NCI-H524 (cell line): ENCODE data around the gene FREM3.
"Not testable (repeated sequence)": the region's sequence is repeated elsewhere in the genome, so short reads cannot be mapped to it uniquely, and the experiment has no call there.

Source experiments
- DNase-seq, 2 experiments: peaks; one replicate each; lab custom pipeline; 2025; lab: John Stamatoyannopoulos, UW

Gene FREM3

DNA sequence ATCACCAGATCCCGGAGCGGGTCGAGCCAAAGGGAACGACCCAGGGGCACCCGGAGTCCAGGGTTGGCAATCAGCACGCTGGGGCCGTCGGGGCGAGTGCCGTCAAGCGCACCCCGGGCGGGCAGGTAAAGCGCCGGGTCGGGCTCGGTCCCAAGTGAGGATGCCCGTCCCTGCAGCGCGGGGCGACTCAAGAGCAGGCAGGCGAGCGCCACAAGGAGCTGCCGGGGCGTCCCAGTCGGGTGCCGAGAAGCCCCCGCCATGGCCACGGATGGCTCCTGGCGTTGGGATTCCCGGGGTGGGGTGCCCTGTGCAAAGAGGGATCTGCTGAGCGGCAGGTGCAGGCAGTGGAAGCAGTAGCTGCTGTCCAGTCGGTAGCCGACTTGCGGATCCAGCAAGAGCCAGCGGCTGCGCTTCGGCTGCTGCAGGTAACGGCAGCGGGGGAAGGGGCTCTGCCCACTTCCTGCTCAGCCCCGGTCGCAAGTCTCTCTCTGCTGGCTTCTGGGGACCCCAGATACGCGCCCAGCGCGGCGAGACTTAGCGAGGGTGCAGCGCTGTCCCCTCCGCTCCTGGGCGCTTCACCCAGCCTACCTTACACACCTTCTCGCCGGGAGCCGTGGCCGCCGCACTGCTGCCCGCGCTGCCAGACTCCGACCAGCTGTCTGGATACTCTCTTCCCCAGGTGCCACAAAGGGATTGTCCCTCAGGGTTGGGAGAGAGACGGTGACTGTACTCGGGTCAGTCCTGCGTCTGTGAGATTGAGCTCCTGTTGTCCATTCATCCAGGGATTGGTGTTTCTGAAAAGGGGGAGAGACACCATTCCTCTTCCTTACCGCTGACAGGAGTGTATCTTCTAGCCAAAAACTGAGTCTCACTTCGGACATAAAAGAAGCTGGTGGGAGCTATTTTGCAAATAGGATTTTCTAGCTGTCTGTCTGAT, at the start of gene FREM3:
Gene FREM3 (minus strand): TSS at position 260 of the 937 bp plus-strand sequence. CDS start 0 bp downstream, at position 260.
- DNase-seq: peak in 1 of 2 experiments; percentile 1

DNA sequence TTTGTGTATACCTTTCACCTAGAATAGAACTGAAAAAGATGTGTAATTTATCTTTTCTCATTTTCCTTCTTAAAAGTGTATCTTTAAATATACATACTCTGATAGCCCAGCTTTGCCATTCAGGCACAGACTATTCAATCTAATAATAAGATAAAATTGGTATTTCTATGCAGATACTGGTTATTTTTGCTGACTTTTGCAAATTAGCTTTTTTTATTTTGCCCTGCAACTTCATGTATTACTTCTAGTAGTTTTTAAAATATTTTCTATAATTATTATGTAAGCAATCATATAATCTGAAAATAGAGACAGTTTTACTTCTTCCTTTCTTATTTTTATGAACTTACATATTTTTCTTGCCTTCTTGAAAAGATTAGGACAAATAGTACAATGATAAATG, 45.4 kb upstream of the FREM3 start:
- DNase-seq: no peak

DNA sequence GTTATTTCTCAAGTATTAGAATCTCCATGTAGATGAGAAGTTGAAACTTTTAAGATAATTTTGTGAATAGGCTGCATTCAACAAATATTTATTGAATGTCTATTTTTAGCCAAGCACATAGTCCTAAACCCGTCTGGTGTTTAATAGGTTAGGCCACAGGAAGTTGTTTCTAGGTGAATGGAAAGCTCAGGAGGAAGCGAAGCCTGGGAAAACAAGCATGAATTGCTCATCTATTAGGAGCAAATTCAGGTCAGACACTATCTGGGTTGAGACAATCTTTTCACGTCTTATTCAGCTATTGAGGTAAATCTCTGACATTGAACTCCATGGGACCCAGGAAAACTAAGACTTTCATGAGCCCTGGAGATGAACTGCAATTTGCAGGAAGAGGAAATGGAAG, 43.1 kb upstream of the FREM3 start:
- DNase-seq: no peak

DNA sequence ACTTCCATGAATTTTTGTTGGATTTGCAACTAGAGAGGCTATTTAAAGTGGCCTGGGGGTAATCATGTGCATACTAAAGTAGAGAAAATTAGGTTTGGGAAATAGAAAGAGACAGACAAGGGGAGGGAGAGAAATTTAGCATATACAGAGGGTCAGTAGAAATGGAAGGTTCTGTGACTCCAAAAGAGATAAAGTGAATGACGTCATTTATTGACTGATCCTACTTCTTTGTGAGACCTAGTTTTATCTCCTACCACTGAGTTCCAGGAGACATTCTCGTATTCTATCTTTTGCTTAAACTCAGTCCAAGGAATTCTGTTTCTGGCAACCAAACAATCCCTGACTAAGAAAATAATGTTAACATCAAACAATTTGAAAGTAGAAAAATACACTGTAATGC, 42.4 kb upstream of the FREM3 start:
- no peak for DNase-seq

DNA sequence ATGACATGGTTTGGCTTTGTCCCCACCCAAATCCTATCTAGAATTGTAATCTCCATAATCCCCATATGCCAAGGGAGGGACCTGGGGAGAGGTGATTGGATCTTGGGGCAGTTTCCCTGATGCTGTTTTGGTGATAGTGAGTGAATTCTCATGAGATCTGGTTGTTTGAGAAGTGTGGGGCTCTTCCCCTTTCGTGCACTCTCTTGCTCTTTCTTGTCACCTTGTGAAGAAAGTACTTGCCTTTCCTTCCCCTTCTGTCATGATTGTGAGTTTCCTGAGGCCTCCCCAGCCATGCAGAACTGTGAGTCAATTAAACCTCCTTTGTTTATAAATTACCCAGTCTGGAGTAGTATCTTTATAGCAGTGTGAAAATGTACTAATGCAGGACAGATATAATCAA, 36.4 kb upstream of the FREM3 start:
- DNase-seq: no peak

DNA sequence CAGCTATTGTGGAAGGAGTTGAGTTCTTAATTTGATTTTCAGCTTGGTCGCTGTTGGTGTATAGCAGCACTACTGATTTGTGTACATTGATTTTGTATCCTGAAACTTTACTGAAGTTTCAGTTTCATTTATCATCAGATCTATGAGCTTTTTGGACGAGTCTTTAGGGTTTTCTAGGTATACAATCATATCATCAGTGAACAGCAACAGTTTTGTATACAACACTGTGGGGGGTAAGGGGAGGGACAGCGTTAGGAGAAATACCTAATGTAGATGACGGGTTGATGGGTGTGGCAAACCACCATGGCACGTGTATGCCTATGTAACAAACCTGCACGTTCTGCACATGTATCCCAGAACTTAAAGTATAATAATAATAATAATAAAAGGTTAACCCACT, 35.6 kb upstream of the FREM3 start:
- not testable (repeated sequence) for DNase-seq

DNA sequence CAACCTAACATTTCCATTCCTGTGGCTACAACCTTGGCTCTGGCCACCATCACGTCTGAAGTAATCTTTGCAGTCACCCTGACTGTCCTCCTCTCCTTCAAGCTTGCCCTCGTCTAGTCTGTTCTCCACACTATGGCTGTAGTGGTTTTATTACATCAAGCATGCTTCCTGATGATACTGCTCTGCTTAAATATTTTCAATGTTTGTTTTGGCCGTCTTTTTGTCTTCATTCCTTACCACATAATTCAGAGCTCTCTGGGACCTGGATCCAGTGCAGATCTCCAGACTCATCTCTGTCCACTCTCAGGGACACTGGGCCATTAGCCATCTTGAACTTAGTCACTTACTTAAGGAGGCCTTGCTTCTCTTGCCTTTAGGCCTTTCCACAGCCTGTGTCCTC, 27.7 kb upstream of the FREM3 start:
- no peak for DNase-seq

DNA sequence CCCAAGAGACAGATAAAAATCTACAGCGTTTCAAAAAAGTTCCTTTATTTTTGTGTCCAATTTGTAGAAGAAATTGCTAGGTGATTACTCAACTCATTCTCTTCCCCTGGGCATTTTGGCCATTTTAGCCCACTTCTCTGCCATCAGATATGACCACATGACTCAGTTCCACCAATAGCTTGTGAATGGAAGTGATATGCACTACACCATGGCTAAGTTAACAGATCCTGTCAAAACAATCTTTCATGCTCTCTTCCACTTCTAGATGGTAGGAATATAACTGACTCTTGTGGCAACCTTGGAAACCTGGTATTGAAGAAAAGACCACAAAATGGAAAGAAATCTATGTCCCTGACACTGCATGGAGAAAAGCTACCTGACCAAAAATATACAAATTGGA, 26.2 kb upstream of the FREM3 start:
- DNase-seq: no peak

DNA sequence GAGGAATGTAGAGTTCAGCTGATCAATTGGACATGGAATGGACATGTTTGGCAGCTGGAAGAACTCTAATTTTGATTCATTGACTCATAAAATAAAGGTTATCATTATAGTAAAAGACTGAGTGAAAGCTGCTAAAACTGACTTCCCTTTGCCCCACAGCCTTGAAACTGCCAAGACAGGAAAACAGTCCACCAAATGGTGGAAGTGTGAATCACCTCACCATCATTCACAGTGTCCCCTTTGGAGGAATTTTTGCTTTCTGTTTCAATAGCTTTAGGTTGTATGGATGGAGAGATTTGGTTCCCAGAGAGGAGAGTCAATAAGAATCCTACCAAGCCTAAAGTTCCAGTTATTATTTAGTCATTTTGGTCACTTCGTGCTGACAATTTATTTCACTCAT, 20.8 kb upstream of the FREM3 start:
- DNase-seq: no peak

DNA sequence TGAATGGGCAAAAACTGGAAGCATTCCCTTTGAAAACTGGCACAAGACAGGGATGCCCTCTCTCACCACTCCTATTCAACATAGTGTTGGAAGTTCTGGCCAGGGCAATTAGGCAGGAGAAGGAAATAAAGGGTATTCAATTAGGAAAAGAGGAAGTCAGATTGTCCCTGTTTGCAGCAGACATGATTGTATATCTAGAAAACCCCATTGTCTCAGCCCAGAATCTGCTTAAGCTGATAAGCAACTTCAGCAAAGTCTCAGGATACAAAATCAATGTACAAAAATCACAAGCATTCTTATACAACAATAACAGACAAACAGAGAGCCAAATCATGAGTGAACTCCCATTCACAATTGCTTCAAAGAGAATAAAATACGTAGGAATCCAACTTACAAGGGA, 18.3 kb upstream of the FREM3 start:
- not testable (repeated sequence) for DNase-seq

DNA sequence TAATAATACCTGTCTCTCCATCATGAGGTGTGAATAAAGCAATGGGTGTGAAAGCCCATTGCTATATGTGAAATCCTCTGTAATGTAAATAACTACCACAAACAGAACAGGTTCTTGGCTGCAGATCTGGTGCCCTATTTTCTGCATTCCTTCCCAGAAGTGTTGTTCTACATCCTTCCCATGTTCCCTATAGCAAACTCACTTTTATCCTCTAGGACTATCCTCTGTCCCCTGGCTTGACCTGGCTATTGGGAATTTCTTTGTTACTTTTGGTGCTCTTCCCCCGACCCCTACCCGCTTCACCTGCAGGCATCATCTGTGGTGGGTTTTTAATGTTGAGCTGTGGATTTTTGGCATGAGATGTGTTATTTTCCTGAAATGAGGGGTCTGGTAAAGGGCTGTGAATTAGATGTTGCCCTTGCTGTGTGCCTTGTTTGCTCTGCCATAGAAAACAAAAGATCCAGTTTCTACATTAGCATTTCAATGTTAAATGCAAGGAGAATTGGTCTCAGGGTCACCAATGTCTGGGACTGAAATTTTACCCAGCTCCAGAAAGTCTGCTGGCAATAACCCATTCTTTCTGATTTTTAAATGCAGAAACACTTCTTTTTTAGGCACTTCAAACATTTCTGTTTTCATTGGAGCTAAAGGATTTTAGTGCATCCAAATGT, 13.6 kb upstream of the FREM3 start:
- no peak for DNase-seq

DNA sequence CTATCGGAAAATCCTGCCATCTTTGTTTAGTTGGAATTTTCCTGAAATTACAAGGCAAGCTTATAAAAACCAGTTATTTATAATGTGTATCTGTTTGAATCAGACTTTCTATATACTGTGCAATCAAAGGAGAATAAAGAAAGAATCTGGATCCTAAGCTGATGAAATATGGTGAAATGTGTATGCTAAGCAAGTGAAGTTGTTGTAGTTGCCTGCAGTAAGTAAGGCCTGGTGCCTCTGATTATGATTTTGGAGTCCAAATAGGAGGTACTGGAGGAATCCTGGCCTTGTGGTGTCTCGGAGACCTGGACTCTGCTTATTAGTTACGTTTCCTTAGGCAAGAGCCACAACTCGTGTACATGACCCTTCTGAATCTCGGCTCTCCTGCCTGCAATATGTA, 13.1 kb upstream of the FREM3 start:
- no peak for DNase-seq

DNA sequence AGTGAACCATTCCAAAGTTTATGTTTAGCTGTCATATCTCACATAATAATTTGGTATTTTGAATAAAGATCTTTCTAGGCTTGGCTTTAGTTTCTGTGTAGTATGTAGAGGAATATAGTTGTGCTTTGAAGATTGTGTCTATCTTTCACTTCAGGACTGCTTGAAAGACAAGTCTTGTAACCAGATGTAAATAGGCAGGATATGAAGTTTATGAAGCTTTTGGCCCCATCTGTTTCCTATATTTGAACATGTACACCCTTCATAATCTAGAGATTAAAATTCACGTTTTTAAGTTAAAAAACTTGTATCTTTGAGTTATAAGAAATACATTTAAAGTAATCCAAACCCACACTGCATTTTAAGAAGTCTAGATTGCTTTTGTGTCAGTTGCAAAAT, 11.7 kb upstream of the FREM3 start:
- DNase-seq: peak in 1 of 2 experiments; percentile 31

DNA sequence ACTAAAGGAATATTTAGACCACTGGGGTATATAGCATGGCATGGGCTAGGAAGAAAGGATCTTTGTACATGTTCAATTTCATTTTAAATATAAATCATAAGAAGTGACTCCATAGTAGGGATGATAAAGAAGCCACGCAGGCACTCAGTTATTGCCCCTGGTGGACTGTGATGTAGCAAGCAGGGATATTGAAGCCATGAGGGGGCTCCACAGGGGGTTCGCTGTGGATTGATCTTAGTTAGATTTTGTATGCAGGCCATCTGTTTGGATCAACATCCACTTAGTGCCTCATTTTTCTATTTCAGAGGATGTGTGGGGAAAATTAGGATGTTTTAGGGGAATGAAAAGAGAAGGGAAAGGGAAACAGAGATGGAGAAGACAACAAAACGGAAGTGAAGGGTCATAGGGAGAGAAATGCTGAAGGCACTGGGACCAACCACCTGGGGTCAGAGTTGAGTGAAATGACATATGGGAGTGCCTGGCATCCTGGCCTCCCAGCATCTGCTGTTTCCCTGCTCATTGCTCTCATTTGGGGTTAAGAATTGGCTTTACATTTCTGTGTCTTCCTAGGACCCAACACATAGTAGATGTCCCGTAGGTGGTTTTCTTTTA, 11.2 kb upstream of the FREM3 start:
- peak; percentile 59 to 77 for DNase-seq

DNA sequence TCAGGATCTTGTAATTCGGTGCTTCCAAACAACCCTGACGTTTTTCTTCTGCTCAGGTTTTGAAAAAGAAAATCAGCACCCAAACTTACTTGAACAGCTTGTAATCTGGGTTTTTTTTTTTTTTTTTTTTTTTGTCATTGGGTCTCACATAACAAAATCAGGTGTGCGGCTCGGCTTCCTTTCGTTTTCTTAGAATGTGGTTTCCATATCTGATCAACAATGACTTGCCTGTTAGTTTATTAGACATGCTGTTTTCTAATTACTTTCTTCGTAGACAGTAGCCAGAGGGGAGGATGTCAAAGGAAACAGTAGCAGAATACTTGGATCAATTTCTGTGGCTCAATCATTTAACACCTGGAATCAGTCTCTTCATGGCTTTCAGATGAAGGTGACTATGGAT, 890 bp upstream of the FREM3 start:
- no peak for DNase-seq

DNA sequence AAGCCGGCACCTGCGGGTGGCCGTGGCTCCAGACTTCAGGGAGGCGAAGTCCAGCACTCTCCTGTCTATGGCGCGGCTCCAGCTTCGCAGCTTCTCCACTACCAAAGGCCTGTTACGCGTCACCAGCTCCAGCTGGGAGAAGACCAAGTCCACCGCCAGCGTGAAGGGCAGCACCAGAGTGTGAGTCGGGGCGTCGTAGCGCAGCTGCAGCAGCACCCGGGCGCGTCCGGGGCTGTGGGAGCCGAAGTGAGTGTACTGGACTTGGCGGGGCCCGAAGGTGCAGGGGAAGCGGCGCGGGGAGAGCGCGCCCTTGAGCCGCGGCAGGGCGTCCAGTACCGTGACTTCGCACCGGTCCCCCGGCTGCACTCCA, 444 bp downstream of the FREM3 start:
- peak in 1 of 2 experiments; percentile 11 for DNase-seq

DNA sequence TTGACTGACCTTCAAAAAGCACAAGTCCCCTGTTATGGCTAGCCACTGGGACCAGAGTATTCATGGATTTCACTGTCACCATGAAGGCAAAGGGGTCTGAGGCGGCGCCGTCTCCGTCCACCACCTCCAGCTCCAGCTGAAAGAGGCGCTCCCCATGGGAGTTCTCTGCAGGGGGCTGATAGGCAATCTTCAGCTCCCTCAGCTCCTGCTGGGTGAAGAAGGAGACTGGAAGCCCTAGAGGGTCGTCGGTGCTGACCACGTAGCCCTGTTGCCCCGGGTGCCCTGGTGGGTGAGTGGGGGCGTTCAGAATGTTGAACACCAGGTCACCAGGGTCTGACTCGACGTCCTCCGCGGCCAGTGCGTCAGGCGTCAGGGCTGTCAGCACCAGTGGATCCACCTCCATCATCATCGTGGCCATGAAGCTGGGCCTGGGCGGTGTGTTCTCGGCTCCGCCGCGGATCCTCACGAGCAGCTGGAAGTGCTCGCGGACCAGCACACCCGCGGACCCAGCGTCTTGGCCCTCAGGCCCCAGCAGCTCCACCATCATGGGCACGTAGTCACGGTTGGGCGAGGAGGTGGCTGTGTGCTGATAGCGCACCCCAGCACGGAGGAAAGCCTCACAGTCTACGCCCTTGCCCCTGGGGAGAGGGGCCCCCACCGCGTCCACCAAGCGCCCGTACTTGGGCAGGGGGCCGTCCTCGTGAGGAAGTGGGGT, 987 bp downstream of the FREM3 start:
- no peak for DNase-seq

DNA sequence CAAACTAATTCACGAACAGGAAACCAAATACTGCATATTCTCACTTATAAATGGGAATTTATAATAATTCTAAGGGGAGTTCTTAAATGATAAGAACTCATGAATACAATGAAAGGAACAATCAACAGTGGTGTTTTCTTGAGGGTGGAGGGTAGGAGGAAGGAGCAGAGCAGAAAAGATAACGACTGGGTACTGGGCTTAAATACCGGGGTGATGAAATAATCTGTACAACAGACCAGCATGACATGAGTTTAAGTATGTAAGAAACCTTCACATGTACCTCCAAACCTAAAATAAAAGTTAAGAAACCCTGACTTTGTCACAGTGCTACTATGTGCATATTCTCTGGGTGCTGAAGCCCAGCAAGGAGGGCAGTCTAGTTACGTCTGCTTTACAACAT, 6.6 kb downstream of the FREM3 start:
- no peak for DNase-seq

DNA sequence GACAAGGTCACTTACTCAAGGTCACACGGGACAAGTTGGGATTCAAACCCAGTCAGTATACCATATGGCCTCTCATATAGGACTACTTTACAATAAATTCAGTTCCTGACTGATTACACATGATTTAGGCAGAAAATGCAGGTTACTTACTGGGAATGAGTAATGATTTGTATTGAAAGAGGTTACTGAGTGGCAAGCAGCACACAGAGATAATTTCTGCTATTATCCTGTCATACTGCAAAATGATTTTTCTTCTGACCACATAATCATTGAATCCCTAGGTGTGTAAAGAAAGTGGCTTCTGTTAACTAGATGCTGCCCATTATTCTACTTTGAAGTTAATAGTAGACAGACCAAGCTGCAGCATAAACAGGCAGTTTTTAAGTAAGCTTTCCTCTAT, 8.2 kb downstream of the FREM3 start:
- no peak for DNase-seq

DNA sequence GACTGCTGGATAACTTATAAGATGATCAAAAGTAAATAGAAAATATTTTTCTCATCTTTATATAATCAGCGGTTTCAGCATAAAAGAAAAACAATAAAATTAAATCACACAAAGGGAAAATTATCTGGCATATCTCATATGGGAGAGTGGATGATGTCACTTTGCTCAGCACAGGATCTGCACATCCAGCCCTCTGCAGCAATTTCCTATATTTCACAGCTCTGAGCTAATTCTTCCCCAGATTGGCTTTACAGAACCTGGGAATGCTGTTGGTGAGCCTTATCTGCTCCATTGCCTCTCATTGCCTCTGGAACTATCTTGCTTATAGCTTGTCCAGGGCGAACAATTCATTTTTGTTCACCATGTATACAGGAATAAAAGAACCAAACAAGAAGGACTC, 21.0 kb downstream of the FREM3 start:
- no peak for DNase-seq

DNA sequence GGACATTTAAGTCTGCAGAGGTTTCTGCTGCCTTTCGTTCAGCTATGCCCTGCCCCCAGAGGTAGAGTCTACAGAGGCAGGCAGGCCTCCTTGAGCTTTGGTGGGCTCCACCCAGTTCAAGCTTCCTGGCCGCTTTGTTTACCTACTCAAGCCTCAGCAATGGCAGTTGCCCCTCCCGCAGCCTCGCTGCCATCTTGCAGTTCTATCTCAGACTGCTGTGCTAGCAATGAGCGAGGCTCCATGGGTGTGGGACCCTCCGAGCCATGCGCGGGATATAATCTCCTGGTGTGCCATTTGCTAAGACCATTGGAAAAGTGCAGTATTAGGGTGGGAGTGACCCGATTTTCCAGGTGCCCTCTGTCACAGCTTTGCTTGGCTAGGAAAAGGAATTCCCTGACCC, 26.8 kb downstream of the FREM3 start:
- DNase-seq: not testable (repeated sequence)

DNA sequence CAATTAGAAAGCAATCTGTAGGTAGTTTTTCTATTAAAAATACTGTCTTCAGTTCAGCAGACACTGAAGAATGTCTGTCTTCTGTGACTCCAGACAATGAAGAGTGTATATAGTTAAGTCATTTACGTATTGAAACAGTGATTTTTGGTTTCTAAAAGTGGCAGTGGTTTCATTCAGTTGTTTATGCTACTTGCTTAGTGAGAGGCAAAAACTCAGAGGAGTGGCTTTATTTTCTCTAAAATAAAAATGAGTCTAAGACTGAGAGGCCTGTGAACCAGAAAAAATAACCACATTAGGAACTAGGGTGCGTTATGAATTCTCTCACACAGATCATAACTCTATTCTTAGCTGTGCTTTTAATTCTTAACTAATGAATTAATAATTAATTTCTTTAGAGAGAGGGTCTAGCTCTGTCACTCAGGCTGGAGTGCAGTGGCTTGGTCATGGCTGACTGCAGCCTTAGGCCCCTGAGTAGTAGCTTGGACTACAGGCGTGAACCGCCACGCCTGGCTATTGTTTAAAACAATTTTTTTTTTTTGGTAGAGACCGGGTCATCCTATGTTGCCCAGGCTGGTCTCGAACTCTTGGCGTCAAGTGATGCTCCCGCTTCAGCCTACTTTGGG, 31.4 kb downstream of the FREM3 start:
- DNase-seq: no peak
